DOHH2 (cell line): ENCODE results near the gene KNTC1.

Experiments used
- H3F3A ChIP-seq: fragments of 200-600 bp; sonication (generic), shearing (Covaris generic); 2 replicates; pipeline ENCODE4 v1.6.0; 2016; ENCODE audit warnings: antibody characterized with exemption, mild to moderate bottlenecking; ENCODE audit not compliant: control insufficient read depth, insufficient read depth
- H3K27ac ChIP-seq: fragments of 200-600 bp; sonication (generic); 2 replicates; pipeline ENCODE4 v1.5.1; 2014; ENCODE audit warnings: low read depth, mild to moderate bottlenecking, low read length, moderate library complexity
- H3K27me3 ChIP-seq: fragments of 200-600 bp; sonication (generic); 2 replicates; pipeline ENCODE4 v1.6.1; 2014; ENCODE audit warnings: mild to moderate bottlenecking, low read length, mixed read lengths; ENCODE audit not compliant: control insufficient read depth
- H3K36me3 ChIP-seq: fragments of 200-600 bp; sonication (generic); 2 replicates; pipeline ENCODE4 v1.6.1; 2014; ENCODE audit warnings: mild to moderate bottlenecking, low read length, moderate library complexity, mixed read lengths; ENCODE audit not compliant: control insufficient read depth
- H3K4me1 ChIP-seq: fragments of 200-600 bp; sonication (generic); 2 replicates; pipeline ENCODE4 v1.6.1; 2014; ENCODE audit warnings: mild to moderate bottlenecking, low read length, mixed read lengths; ENCODE audit not compliant: control insufficient read depth
- H3K4me2 ChIP-seq: fragments of 200-600 bp; sonication (generic); 2 replicates; pipeline ENCODE4 v1.6.0; 2014; ENCODE audit warnings: mild to moderate bottlenecking, low read length, moderate library complexity
- H3K4me3 ChIP-seq: fragments of 200-600 bp; sonication (generic); 2 replicates; pipeline ENCODE4 v1.5.1; 2014; ENCODE audit warnings: mild to moderate bottlenecking, low read length, mixed read lengths
- H3K79me2 ChIP-seq: fragments of 200-600 bp; sonication (generic); 2 replicates; pipeline ENCODE4 v1.6.1; 2014; ENCODE audit warnings: mild to moderate bottlenecking, low read length, mixed read lengths; ENCODE audit not compliant: control insufficient read depth
- H3K9me2 ChIP-seq: fragments of 200-600 bp; sonication (generic); replicated peaks from 2 replicates; pipeline ENCODE4 v1.6.1; 2014; ENCODE audit warnings: mild to moderate bottlenecking, low read length, mixed read lengths; ENCODE audit not compliant: control insufficient read depth
- H3K9me3 ChIP-seq: fragments of 200-600 bp; sonication (generic); 2 replicates; pipeline ENCODE4 v1.6.1; 2014; ENCODE audit warnings: antibody characterized with exemption, low read length, mixed read lengths; ENCODE audit not compliant: control insufficient read depth, insufficient read depth
- H4K20me1 ChIP-seq: fragments of 200-600 bp; sonication (generic); 2 replicates; pipeline ENCODE4 v1.6.0; 2014; ENCODE audit warnings: low read depth, mild to moderate bottlenecking, antibody characterized with exemption, low read length, moderate library complexity; ENCODE audit not compliant: control insufficient read depth, insufficient read depth
- CTCF ChIP-seq: fragments of 200-600 bp; sonication (generic); IDR thresholded peaks from one replicate; pipeline ENCODE4 v1.5.1; 2014; ENCODE audit warnings: antibody characterized with exemption, mild to moderate bottlenecking, low read depth, low read length; ENCODE audit not compliant: poor library complexity, severe bottlenecking
- EZH2phosphoT487 ChIP-seq: fragments of 200-600 bp; sonication (generic); IDR thresholded peaks from 2 replicates; pipeline ENCODE4 v1.6.1; 2017; ENCODE audit warnings: borderline replicate concordance, mild to moderate bottlenecking, antibody characterized with exemption, low read length, moderate library complexity, mixed read lengths

The KNTC1 gene

GRCh38 chr12:122515275-122515674 is 11.8 kb upstream of the KNTC1 start:
- no peaks in the 10 kb centered on the region for H3K9me3 ChIP-seq
- no peaks in the 10 kb centered on the region for H3K9me2 ChIP-seq
- peaks cover 95% of the 10 kb centered on the region for H3K79me2 ChIP-seq
- H3K4me2 ChIP-seq, result no peak overlapping the region
- no peaks in the 10 kb centered on the region for H3K27me3 ChIP-seq
- peaks cover 5% of the 10 kb centered on the region; the same call in 1 of the 2 replicates for H4K20me1 ChIP-seq
- TF ChIP-seq EZH2phosphoT487 (no peak), CTCF (no peak)
- peaks cover 38% of the 10 kb centered on the region for H3F3A ChIP-seq
- peaks cover 9% of the 10 kb centered on the region for H3K4me1 ChIP-seq
- H3K27ac ChIP-seq, result no peak overlapping the region
- H3K36me3 ChIP-seq, result peaks cover 98% of the 10 kb centered on the region
- no peak overlapping the region for H3K4me3 ChIP-seq

GRCh38 chr12:122516544-122517361 is 10.3 kb upstream of the KNTC1 start:
- Histone ChIP-seq H3K4me2 (no peak overlapping the region), H3F3A (peaks cover 30% of the 10 kb centered on the region), H3K27ac (no peak overlapping the region), H3K9me2 (no peaks in the 10 kb centered on the region), H3K4me3 (no peak overlapping the region), H3K79me2 (peaks cover 95% of the 10 kb centered on the region), H3K27me3 (no peaks in the 10 kb centered on the region), H3K4me1 (peaks cover 9% of the 10 kb centered on the region), H3K36me3 (peaks cover 98% of the 10 kb centered on the region), H3K9me3 (no peaks in the 10 kb centered on the region), H4K20me1 (peaks cover 5% of the 10 kb centered on the region; the same call in 1 of the 2 replicates)
- no peak for TF ChIP-seq EZH2phosphoT487
- TF ChIP-seq CTCF, result no peak

GRCh38 chr12:122517877-122518276 is 9.2 kb upstream of the KNTC1 start:
- Histone ChIP-seq H3K4me2 (no peak overlapping the region), H3F3A (peaks cover 35% of the 10 kb centered on the region), H3K36me3 (peaks cover 98% of the 10 kb centered on the region), H3K4me3 (no peak overlapping the region), H4K20me1 (peaks cover 5% of the 10 kb centered on the region; the same call in 1 of the 2 replicates), H3K4me1 (peaks cover 15% of the 10 kb centered on the region), H3K9me3 (no peaks in the 10 kb centered on the region), H3K27me3 (no peaks in the 10 kb centered on the region), H3K79me2 (peaks cover 95% of the 10 kb centered on the region), H3K27ac (no peak overlapping the region), H3K9me2 (no peaks in the 10 kb centered on the region)
- no peak for TF ChIP-seq EZH2phosphoT487
- no peak for TF ChIP-seq CTCF
